ENCODE measurements around the gene KCNMB2. TPM values are rescaled to one million over a fixed set of nuclear protein-coding genes. Genes with fewer than 3 reads are reported as not detected.
"Not testable (repeated sequence)": the region's sequence is repeated elsewhere in the genome, so short reads cannot be mapped to it uniquely, and the experiment has no call there.

Gene KCNMB2
- total and polyA plus RNA-seq, 3 donors from 2014 or later, result 2.6 TPM; not detected in 2

DNA sequence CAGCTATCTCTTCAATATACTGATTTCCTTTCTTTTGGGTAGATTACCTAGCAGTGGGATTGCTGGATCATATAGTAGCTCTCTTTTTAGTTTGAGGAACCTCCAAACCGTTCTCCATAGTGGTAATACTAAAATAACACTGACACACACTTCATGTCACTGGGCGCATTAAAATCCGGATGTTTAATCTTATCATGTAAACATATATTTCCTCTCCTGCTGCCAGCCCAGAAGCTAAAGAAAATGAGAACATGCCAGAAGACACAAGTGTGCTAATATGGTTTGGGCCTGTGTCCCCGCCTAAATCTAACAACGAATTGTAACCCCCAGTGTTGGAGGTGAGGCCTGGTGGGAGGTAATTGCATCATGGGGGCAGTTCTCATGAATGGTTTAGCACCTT is 23.6 kb upstream of the KCNMB2 start:
- TF ChIP-seq, protein P1, sequence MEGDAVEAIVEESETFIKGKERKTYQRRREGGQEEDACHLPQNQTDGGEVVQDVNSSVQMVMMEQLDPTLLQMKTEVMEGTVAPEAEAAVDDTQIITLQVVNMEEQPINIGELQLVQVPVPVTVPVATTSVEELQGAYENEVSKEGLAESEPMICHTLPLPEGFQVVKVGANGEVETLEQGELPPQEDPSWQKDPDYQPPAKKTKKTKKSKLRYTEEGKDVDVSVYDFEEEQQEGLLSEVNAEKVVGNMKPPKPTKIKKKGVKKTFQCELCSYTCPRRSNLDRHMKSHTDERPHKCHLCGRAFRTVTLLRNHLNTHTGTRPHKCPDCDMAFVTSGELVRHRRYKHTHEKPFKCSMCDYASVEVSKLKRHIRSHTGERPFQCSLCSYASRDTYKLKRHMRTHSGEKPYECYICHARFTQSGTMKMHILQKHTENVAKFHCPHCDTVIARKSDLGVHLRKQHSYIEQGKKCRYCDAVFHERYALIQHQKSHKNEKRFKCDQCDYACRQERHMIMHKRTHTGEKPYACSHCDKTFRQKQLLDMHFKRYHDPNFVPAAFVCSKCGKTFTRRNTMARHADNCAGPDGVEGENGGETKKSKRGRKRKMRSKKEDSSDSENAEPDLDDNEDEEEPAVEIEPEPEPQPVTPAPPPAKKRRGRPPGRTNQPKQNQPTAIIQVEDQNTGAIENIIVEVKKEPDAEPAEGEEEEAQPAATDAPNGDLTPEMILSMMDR (IDR thresholded peaks at IDR 0.05), result no peak
- no peak for TF ChIP-seq POLR2A (IDR thresholded peaks at IDR 0.05)
- no peak overlapping the region for H3K4me3 ChIP-seq
- DNase-seq, result no peak
- no peaks in the 10 kb centered on the region for H3K36me3 ChIP-seq (ENCODE audit: low read depth, missing control alignments)
- no peaks in the 10 kb centered on the region for H3K9me3 ChIP-seq
- WGBS, 2 donors, result 84 to 89% methylated on average over 5 of the region's 5 CpGs
- H3K27ac ChIP-seq, result no peak overlapping the region
- H3K4me1 ChIP-seq, result no peaks in the 10 kb centered on the region
- no peaks in the 10 kb centered on the region for H3K27me3 ChIP-seq
- intact Hi-C loops (cut with DNase I; ENCODE audit: low total_unique reads), result no loop called here

- H3K4me3 ChIP-seq, result no peak overlapping the region
- H3K4me1 ChIP-seq, result no peaks in the 10 kb centered on the region
- 56 to 71% methylated on average over 3 of the region's 3 CpGs for WGBS, 2 donors
- no peaks in the 10 kb centered on the region for H3K27me3 ChIP-seq
- no peak overlapping the region for H3K27ac ChIP-seq
- TF ChIP-seq, protein P1 (IDR thresholded peaks at IDR 0.05), result no peak
- TF ChIP-seq POLR2A (IDR thresholded peaks at IDR 0.05), result no peak
- no peaks in the 10 kb centered on the region for H3K9me3 ChIP-seq
- no peaks in the 10 kb centered on the region for H3K36me3 ChIP-seq (ENCODE audit: low read depth, missing control alignments)
- intact Hi-C loops (cut with DNase I; ENCODE audit: low total_unique reads), result no loop called here
- DNase-seq, result no peak
These were observed 22.5 kb upstream of the KCNMB2 start for GRCh38 chr3:178513546-178514380.

DNA sequence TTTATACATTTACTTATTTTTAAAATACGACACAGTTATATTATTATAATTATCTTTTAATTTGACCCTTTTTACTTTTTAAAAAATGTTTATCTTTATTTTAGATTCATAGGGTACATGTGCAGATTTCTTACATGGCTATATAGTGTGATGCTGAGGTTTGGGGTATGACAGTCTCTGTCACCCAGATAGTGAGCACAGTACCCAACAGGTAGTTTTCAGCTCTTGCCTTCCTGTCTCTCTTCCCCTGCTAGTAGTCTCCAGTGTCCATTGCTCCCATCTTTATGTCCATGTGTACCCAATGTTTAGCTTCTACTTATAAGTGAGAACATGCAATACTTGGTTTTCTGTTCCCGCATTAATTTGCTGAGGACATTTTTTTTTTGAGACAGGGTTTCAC is 21.8 kb upstream of the KCNMB2 start:
- Histone ChIP-seq H3K4me1 (no peaks in the 10 kb centered on the region), H3K4me3 (no peak overlapping the region), H3K36me3 (ENCODE audit: low read depth, missing control alignments) (no peaks in the 10 kb centered on the region), H3K27ac (no peak overlapping the region), H3K27me3 (no peaks in the 10 kb centered on the region), H3K9me3 (no peaks in the 10 kb centered on the region)
- intact Hi-C loops (cut with DNase I; ENCODE audit: low total_unique reads), result no loop called here
- TF ChIP-seq, protein P1 (IDR thresholded peaks at IDR 0.05), result no peak
- no peak for TF ChIP-seq POLR2A (IDR thresholded peaks at IDR 0.05)
- DNase-seq, result no peak
- 82 to 96% methylated on average over 2 of the region's 2 CpGs for WGBS, 2 donors

- intact Hi-C loops (cut with DNase I; ENCODE audit: low total_unique reads); H3K27ac ChIP-seq; H3K4me3 ChIP-seq; H3K9me3 ChIP-seq; H3K27me3 ChIP-seq; H3K4me1 ChIP-seq; DNase-seq; H3K36me3 ChIP-seq (ENCODE audit: low read depth, missing control alignments): not testable (repeated sequence)
- WGBS, 2 donors, result 80 to 82% methylated on average over 6 of the region's 6 CpGs
These were observed 21.0 kb upstream of the KCNMB2 start for GRCh38 chr3:178515076-178515744.

DNA sequence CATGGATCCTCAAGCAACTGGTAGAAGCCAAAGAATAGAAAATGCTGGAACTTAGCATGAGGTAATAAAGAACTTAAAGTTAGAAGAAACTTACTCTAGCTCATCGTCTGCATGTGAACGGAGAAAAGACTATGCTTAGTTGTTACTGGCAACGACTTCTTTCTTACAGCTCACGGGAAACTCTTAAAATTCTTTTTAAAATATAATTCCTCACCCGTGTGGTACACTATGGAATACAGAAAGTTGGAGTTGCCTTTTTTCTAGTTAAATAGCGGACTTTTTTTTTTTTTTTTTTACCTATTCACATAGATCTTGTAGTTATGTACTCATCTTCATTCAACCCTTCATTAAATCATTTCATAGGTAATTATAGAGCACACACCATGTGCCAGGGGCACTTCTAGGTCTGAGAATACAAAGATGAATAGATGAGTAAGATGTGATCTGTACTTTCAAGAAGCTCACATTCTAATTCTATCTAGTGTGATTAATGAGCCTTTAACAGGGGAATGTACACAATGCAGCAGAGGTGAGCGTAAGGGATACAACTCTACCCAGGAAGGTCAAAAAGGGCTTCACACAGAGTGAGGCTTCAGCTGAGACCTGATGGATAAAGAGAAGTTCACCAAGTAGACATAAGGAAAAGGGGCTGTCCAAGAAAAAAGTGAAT is 18.4 kb upstream of the KCNMB2 start:
- no peak overlapping the region for H3K27ac ChIP-seq
- intact Hi-C loops (cut with DNase I; ENCODE audit: low total_unique reads), result no loop called here
- no peaks in the 10 kb centered on the region for H3K27me3 ChIP-seq
- no peaks in the 10 kb centered on the region for H3K4me1 ChIP-seq
- WGBS, 2 donors, result 89 to 92% methylated on average over 7 of the region's 7 CpGs
- no peaks in the 10 kb centered on the region for H3K36me3 ChIP-seq (ENCODE audit: low read depth, missing control alignments)
- no peak for DNase-seq
- H3K9me3 ChIP-seq, result no peaks in the 10 kb centered on the region
- TF ChIP-seq, protein P1 (IDR thresholded peaks at IDR 0.05), result no peak
- no peak for TF ChIP-seq POLR2A (IDR thresholded peaks at IDR 0.05)
- no peak overlapping the region for H3K4me3 ChIP-seq
